ENCODE results near the gene SIRT5.

The SIRT5 gene

DNA sequence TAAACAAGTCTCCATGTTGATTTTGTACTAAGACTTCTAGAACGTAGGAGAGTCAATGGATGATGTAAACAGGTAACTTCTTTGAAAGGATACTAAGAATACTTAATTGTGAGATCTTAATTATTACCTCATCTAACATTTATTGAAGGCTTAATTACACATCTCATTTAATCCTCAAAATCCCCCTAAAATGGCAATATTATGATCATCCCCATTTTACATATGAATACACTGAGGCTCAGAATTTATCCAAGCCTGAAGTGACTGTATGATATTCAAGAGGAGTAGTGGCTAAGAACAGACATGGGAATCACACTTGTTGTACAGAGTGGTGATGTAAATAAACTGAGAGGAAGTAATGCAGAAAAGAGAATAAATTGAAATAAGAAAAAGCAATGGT, 63.6 kb downstream of the SIRT5 start:
- no peak for DNase-seq

DNA sequence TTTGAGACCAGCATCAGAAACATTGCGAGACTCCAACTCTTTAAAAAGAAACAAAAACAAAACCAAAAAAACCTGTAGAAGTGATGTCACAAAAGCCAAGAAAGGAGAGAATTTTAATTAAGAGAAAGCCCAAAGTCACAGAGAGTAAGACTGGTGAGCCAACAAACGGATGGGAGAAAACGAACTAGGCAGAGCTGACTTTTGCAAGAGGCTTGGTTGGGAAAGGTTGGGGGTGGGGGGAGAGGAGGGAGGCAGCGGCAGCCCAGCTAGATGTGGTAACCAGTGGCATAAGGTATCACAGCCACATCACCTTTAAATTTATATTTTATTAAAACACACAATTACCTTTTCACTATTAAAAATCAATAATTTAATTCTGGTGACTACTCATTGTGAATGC, 64.2 kb downstream of the SIRT5 start:
- DNase-seq = no peak

DNA sequence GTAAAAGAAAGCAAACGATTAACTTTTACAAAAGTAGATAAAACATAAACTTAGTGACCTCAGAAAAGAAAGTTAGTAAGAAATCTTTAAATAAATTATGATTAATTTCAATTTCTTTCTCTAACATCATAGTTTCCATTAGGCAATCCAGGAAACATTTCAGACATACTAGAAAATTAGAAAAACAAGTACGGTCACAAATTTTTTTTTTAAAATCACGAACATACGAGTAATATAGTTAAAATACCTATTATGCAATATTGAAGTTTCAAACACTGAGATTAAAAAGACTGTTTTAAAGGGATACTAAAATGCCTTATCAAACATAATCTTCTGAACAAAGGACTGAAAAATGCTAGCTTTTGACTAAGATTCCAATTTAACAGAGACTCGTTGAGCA, 66.9 kb downstream of the SIRT5 start:
- DNase-seq = no peak

DNA sequence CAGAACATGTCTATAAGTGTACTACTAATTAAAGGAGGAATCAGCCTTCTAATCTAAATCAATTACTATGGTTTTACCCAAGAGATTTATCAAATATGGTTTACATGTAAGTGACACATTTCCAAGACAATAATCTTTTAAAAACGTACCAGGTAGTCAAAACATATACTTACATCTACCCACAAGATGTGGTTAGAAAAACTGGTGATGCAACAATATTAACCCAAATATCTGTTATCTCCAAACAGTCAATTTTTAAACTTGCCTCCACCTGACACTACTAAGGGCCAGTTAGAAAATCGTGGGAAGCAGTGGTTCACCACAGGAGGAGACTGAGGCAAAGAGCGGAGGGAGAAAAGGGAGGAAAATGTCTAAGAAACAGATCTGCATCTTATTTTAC, 68.7 kb downstream of the SIRT5 start:
- DNase-seq = no peak

DNA sequence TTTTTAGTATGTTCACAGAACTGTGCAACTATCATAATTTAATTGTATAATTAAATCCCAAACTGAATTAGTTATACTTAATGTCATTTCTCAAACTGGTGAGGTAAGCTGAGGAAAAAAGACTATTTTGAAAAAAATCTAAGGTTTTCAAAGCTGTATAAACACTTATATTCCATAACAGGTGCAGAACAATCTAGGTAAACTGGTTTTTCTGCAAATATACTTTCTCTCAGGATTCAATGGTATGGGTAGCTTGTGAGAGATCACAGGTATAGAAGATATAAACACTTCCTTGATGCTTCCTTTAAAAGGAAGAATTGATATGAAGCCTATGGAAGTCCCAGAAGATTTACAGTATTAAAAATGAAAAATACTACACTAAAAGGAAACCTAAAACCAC, 74.4 kb downstream of the SIRT5 start:
- no peak for DNase-seq

DNA sequence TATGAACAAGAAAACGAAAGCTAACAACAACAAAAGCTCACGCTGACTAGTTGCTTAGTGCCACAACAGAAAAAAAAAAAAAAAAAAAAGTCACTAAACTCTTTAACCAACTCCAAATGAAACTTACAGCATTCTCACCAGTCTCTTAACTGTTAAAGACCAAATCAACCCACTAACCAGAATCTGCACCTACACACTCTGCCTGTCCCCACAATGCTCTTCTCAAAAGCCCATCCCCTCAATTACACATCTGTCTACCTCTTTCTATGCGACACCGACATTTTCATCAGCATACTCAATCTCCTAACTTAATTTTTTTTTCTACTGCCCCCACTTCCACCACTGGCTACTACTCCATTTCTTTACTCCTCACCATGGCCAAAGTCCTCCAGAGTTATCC, 75.0 kb downstream of the SIRT5 start:
- DNase-seq = no peak

DNA sequence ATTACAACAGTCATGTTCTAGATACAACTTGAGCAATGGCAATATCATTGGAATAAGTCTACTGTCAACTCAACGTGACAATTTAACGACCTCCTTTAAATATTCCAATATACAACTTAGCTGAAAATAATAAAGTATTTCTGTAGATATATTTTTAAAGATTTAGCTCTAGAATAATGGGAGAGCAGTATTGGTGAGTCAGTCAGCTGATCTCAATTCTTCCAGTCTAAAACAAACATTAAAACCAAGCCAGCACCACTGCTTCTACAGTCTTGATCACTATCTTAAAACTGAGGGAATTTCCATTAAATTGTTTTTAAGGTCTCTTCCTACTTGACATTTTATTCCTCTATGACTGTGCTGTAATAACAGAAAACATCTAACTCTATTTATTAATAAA, 78.9 kb downstream of the SIRT5 start:
- DNase-seq = no peak

DNA sequence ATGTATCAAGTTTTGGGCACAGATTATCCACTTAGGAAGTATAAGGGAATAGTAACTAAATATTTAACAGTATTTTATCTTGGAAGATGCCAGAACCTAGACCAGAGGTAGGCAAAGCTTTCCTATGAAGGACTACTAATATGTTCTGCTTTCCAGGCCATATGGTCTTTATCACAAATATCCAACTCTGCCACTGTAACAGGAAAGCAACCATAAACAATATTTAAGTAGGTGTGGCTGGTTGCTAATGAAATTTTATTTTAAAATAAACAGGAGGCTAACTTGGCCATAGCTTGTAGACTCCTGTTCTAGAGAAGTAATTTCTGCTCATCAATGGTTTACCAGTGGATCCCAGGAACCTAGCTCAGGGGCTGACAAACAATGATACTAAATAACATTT, 80.1 kb downstream of the SIRT5 start:
- DNase-seq = no peak

DNA sequence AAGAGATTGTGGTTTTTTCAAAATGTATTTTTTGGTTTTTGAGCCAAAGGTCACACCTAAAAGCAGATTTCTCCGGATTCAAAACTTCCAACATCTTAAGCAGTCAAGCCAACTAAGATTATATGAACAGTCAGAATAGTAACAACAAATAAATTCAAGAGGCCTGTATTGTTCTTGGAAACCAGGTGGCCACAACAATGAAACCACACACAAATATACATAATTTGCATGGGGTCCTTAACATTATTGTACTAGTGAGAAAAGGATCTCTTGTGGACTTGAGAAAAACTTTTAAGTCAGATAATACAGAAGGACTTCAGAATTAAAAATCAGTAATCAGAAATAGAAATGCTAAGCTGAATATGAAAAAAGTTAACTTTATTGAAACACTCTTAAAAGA, 81.3 kb downstream of the SIRT5 start:
- DNase-seq = no peak

DNA sequence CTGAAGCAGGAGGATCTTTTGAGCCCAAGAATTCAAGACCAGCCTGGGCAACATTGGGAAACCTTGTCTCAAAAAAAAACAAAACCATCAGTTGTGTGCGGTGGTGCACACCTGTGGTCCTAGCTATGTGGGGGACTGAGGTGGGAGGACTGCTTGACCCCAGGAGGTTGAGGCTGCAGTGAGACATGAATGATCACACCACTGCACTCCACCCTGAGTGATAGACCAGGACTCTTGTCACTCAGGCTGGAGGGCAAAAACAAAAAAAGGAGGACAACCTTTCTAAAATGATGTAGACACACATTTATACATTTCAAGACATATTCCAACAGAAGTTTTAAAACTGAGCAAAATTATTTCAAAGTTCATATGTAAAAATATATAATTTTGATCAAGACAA, 85.9 kb downstream of the SIRT5 start:
- no peak for DNase-seq

DNA sequence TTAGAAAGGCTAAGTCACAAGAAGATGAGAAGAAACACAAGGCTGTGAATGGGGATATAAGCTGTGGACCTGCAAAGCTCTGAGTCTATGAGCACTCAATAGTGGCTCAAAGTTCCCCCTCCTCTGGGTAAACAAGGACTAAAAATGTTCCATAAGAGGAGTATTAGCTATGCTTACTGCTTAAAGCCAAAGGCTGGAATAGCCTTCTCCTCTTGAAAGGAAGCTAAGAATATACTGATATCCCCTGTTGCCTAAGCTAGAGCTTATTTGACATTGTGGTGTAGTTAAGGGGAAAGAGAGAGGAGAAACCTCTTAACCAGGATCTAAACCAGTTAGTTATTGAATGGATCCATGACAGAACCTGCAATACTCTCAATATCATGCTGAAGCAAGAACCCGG, 86.5 kb downstream of the SIRT5 start:
- no peak for DNase-seq

DNA sequence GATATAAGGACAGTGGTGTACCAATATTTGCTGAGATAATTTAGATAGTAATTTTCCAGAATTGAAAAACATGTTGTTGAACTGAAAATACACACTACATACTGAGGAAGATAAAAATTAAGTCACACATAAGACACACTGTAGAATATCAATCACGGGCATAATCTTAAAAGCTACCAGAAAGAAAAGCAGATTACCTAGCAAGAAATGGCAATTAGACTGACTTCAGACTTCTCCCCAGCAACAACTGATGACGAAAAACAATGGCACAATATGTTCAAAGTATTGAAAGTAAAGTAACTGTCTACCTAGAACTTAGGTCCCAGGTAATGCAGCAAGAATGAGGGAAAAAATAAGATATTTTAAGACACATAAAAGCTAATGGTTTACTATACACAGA, 87.2 kb downstream of the SIRT5 start:
- DNase-seq = no peak

DNA sequence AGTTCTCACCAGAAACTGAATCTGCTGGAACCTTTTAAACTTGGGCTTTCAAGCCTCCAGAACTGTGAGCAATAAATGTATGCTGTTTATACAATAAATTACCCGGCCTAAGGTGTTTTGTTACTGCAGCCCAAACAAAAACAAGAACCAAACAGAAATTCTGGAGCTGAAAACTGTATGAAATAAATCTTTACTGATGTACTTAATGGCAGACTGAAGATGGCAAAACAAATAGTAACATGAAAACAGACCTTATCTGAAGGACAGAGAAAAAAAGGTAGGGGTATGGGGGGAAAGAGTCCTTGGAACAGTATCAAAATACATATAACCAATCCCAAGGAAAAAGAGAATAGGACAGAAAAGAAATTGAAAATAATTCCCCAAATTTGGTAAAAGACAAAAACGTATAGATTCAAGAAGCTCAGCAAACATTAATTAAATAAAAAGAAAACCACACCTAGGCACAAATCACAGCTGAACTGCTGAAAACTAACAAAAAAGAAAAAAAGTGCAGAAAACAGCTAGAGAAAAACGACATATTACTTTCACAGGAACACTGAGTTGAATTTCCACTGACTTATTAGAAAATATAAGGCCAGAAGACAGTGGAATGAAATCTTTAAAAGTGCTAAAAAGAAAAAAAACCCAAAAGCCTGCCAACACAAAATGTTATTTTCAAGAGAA, 88.4 kb downstream of the SIRT5 start:
- DNase-seq = no peak

DNA sequence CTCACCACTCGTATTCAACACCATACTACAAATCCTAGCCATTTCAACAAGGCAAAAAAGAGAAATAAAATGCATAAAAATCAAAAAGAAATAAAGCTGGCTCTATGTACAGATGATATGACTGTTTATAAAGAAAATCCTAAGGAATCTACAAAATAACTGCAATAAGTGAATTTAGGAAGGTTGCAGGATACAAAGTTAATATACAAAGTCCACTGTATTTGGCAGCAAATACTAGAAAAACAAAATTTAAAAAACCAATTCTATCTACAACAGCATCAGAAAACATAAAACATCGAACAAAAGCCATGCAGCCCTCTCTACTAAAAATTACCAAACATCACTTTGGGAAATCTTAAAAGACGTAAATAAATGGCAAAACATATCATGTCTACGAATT, 89.6 kb downstream of the SIRT5 start:
- no peak for DNase-seq
